SK-N-SH treated with all-trans-retinoic acid at 6 μM for 48 hours (cell line): ENCODE data around the gene FZD1.

Source experiments
- ATAC-seq: fragments of 200-7000 bp; cut with Tn5 transposase; 3 replicates; pipeline ENCODE4 v1.9.1; 2020; ENCODE audit warnings: mild to moderate bottlenecking, moderate library complexity
- ARNTL ChIP-seq: fragments of 450-650 bp; formaldehyde crosslinking; IDR thresholded peaks from 2 replicates; pipeline ENCODE4 v1.5.0; 2020; ENCODE audit warnings: low read depth, mild to moderate bottlenecking, moderate library complexity, borderline replicate concordance
- BACH2 ChIP-seq: fragments of 250-450 bp; sonication (Bioruptor Pico); IDR thresholded peaks from 2 replicates; pipeline ENCODE4 v1.9.0; 2021; ENCODE audit warnings: mild to moderate bottlenecking, borderline replicate concordance
- CREB5 ChIP-seq: fragments of 250-450 bp; sonication (Bioruptor Pico); IDR thresholded peaks from 2 replicates; pipeline ENCODE4 v1.5.1; 2020; ENCODE audit warnings: low read depth, mild to moderate bottlenecking, moderate library complexity
- CSDC2 ChIP-seq: fragments of 250-450 bp; sonication (Bioruptor Pico); IDR thresholded peaks from 2 replicates; pipeline ENCODE4 v1.5.0; 2020; ENCODE audit warnings: mild to moderate bottlenecking, moderate library complexity
- CSRNP3 ChIP-seq: fragments of 250-450 bp; sonication (Bioruptor Pico); IDR thresholded peaks from 2 replicates; pipeline ENCODE4 v1.5.1; 2021; ENCODE audit warnings: mild to moderate bottlenecking, moderate library complexity
- ESRRG ChIP-seq: fragments of 250-450 bp; sonication (Bioruptor Pico); IDR thresholded peaks from 2 replicates; pipeline ENCODE4 v1.6.1; 2021; ENCODE audit warnings: mild to moderate bottlenecking
- ISL1 ChIP-seq: fragments of 250-450 bp; sonication (Bioruptor Pico); IDR thresholded peaks from 2 replicates; pipeline ENCODE4 v2.1.2; 2022; ENCODE audit warnings: mild to moderate bottlenecking, moderate library complexity
- OSR1 ChIP-seq: fragments of 250-450 bp; sonication (Bioruptor Pico); IDR thresholded peaks from 2 replicates; pipeline ENCODE4 v1.8.0; 2022; ENCODE audit warnings: moderate library complexity, mild to moderate bottlenecking, inconsistent platforms
- PATZ1 ChIP-seq: fragments of 250-450 bp; sonication (Bioruptor Pico); IDR thresholded peaks from 2 replicates; pipeline ENCODE4 v1.8.0; 2020; ENCODE audit warnings: mild to moderate bottlenecking, moderate library complexity, borderline replicate concordance
- POU6F1 ChIP-seq: fragments of 250-450 bp; sonication (Bioruptor Pico); IDR thresholded peaks from 2 replicates; pipeline ENCODE4 v1.8.0; 2021; ENCODE audit warnings: low read depth, mild to moderate bottlenecking, moderate library complexity, borderline replicate concordance
- RARB ChIP-seq: fragments of 250-450 bp; sonication (Bioruptor Pico); IDR thresholded peaks from 2 replicates; pipeline ENCODE4 v1.8.0; 2021; ENCODE audit warnings: mild to moderate bottlenecking, moderate library complexity
- SNAI2 ChIP-seq: fragments of 250-450 bp; sonication (Bioruptor Pico); IDR thresholded peaks from 2 replicates; pipeline ENCODE4 v1.5.0; 2020; ENCODE audit warnings: mild to moderate bottlenecking, moderate library complexity
- TCF4 ChIP-seq: fragments of 250-450 bp; sonication (Bioruptor Pico); IDR thresholded peaks from 2 replicates; pipeline ENCODE4 v1.8.0; 2021; ENCODE audit warnings: mild to moderate bottlenecking, moderate library complexity, borderline replicate concordance
- TOX ChIP-seq: fragments of 250-450 bp; sonication (Bioruptor Pico); IDR thresholded peaks from 2 replicates; pipeline ENCODE4 v1.8.0; 2021; ENCODE audit warnings: mild to moderate bottlenecking, moderate library complexity, borderline replicate concordance
- ZC3H10 ChIP-seq: fragments of 250-450 bp; sonication (Bioruptor Pico); IDR thresholded peaks from 2 replicates; pipeline ENCODE4 v1.5.1; 2021; ENCODE audit warnings: mild to moderate bottlenecking, moderate library complexity
- ZFP3 ChIP-seq: fragments of 250-450 bp; sonication (Bioruptor Pico); IDR thresholded peaks from 2 replicates; pipeline ENCODE4 v1.5.0; 2020; ENCODE audit warnings: mild to moderate bottlenecking, moderate library complexity
- ZNF565 ChIP-seq: fragments of 450-650 bp; formaldehyde crosslinking; conservative IDR thresholded peaks from 2 replicates; pipeline ENCODE4 v1.5.0; 2020; ENCODE audit warnings: low read depth, mild to moderate bottlenecking, moderate library complexity
- ZNF70 ChIP-seq: fragments of 450-650 bp; formaldehyde crosslinking; IDR thresholded peaks from 2 replicates; pipeline ENCODE4 v1.5.0; 2020; ENCODE audit warnings: mild to moderate bottlenecking, moderate library complexity
- ZNF8 ChIP-seq: fragments of 450-650 bp; formaldehyde crosslinking; IDR thresholded peaks from 2 replicates; pipeline ENCODE4 v1.5.0; 2020; ENCODE audit warnings: mild to moderate bottlenecking, moderate library complexity

Gene FZD1

GRCh38 chr7:91299952-91300775, 35.9 kb downstream of the FZD1 start:
- no peak for ATAC-seq
- TF ChIP-seq TCF4, result peak; percentile 15; the same call in 1 of the 2 replicates
- no peak for TF ChIP-seq RARB (CRISPR knock-in tag)

- ATAC-seq, result no peak
Measured at GRCh38 chr7:91302794-91303193, 38.6 kb downstream of the FZD1 start.

GRCh38 chr7:91306266-91306665, 42.0 kb downstream of the FZD1 start:
- no peak for ATAC-seq

More at GRCh38 chr7:91302794-91303193, 38.6 kb downstream of the FZD1 start:
- TF ChIP-seq BACH2 (CRISPR knock-in tag), result no peak
- no peak for TF ChIP-seq ESRRG (CRISPR knock-in tag)
- TF ChIP-seq ZNF70 (CRISPR knock-in tag), result no peak
- no peak for TF ChIP-seq OSR1 (CRISPR knock-in tag)
- TF ChIP-seq ISL1 (CRISPR knock-in tag), result no peak
- no peak for TF ChIP-seq CSRNP3 (CRISPR knock-in tag)
- no peak for TF ChIP-seq ARNTL (CRISPR knock-in tag)
- TF ChIP-seq PATZ1, result no peak
- TF ChIP-seq ZFP3, result no peak
- TF ChIP-seq SNAI2 (CRISPR knock-in tag), result no peak
- TF ChIP-seq ZC3H10 (CRISPR knock-in tag), result no peak
- no peak for TF ChIP-seq RARB (CRISPR knock-in tag)
- no peak for TF ChIP-seq ZNF8 (CRISPR knock-in tag)
- TF ChIP-seq POU6F1 (CRISPR knock-in tag), result no peak
- TF ChIP-seq CSDC2, result no peak
- no peak for TF ChIP-seq CREB5 (CRISPR knock-in tag)
- no peak for TF ChIP-seq TOX (CRISPR knock-in tag)

More at GRCh38 chr7:91306266-91306665, 42.0 kb downstream of the FZD1 start:
- TF ChIP-seq ZFP3, result no peak
- TF ChIP-seq RARB (CRISPR knock-in tag), result no peak
- TF ChIP-seq ZNF70 (CRISPR knock-in tag), result no peak
- TF ChIP-seq ZNF565 (CRISPR knock-in tag), result no peak
- TF ChIP-seq TCF4, result no peak
- no peak for TF ChIP-seq CREB5 (CRISPR knock-in tag)
- no peak for TF ChIP-seq BACH2 (CRISPR knock-in tag)
- TF ChIP-seq ZNF8 (CRISPR knock-in tag), result no peak
- no peak for TF ChIP-seq POU6F1 (CRISPR knock-in tag)
